ENCODE data around the gene ERBB2. TPM values are rescaled to one million over a fixed set of nuclear protein-coding genes. Genes with fewer than 3 reads are reported as not detected.

ERBB2 gene
- total and polyA plus RNA-seq, 2 of the 4 experiments (the other 2 are of a cell fraction): 28.7 to 33.3 TPM

DNA sequence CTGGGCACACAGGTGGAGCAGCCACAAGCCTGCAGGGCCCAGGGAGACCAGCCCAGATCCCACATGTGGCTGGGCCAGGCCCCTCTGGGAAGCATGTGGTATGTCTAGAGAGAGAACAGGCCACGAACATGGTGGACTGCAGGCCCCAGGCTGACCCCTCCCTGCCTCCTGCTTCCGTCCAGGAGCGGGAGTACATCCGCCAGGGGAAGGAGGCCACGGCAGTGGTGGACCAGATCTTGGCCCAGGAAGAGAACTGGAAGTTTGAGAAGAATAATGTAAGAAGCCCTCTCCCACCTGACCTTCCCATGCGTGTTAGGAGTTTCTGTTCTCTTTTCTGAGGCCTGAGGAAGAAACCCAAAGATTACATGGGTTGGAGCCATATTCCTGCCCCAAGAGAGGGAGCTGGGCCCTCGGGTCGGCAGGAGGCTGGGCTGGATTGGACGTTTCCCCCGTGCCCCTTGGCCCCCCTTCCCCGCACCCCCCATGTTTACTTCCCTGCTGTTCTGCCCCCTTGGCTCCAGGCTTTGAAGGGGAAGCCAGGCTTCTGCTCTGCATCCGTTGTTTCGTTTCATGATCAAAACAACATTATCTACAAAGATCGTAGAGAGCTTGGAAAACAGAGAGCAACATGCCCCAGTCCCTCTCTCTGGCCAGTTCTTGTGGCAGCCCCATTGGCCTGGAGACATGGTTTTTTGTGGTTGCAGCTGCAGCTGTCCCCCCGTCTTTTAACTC is 40.4 kb upstream of the ERBB2 start:
- Histone ChIP-seq H3K4me2 (ENCODE audit: low read depth, low read length) (no peak overlapping the region), H3K4me1 (ENCODE audit: control insufficient read depth, insufficient read depth, low read length) (peaks cover 4% of the 10 kb centered on the region; the same call in 1 of the 2 replicates), H3K27ac (ENCODE audit: insufficient read depth, low read length) (no peak overlapping the region), H3K27me3 (ENCODE audit: control insufficient read depth, insufficient read depth, low read length) (no peaks in the 10 kb centered on the region), H3K56ac (ENCODE audit: extremely low read depth, insufficient read depth, low read length) (no peak overlapping the region), H4K5ac (ENCODE audit: low read depth, low read length) (no peak overlapping the region), H3K79me1 (ENCODE audit: low read depth in 1 of 2, low read length in 2 of 2) (peaks cover 4 to 6% of the 10 kb centered on the region in 2 experiments; a peak in 2 of 4 replicates), H3K4me3 (ENCODE audit: insufficient read depth, low read depth, low read length) (no peak overlapping the region), H3K36me3 (ENCODE audit: control insufficient read depth, insufficient read depth, low read length) (peaks cover 40% of the 10 kb centered on the region), H2AK5ac (ENCODE audit: low read depth, low read length) (no peak overlapping the region), H3K23ac (ENCODE audit: low read depth, low read length) (no peak overlapping the region), H4K20me1 (ENCODE audit: insufficient read depth, low read length) (peaks cover 5% of the 10 kb centered on the region), H4K91ac (ENCODE audit: insufficient read depth, low read depth, low read length) (no peak overlapping the region), H3K4ac (ENCODE audit: low read depth, low read length) (no peak overlapping the region), H2BK20ac (ENCODE audit: low read depth, low read length) (no peak overlapping the region), H2BK5ac (ENCODE audit: low read depth, low read length, poor library complexity, severe bottlenecking) (no peak overlapping the region), H2BK120ac (ENCODE audit: low read depth, low read length) (no peak overlapping the region), H2AFZ (replicated peaks; ENCODE audit: low read length, poor library complexity) (no peak overlapping the region), H3K9me1 (ENCODE audit: insufficient read depth, low read length) (no peaks in the 10 kb centered on the region), H2BK15ac (ENCODE audit: low read depth, low read length) (no peak overlapping the region), H3K9me3 (ENCODE audit: control insufficient read depth, insufficient read depth, low read length) (no peaks in the 10 kb centered on the region), H4K8ac (ENCODE audit: low read depth in 2 of 2, low read length in 2 of 2) (no peak overlapping the region), H3K9ac (ENCODE audit: low read depth, low read length) (no peak overlapping the region), H3K14ac (replicated peaks; ENCODE audit: low read depth, low read length) (no peak overlapping the region), H3K18ac (ENCODE audit: low read depth, low read length) (no peak overlapping the region), H2AK9ac (replicated peaks; ENCODE audit: low read depth, low read length, poor library complexity) (no peak overlapping the region)
- DNase-seq: no peak
- BruUV-seq (replicated peaks): no TSS peak
- dilution Hi-C loops (cut with HindIII; ENCODE audit: low sequenced_read_pairs, unreplicated experiment) (no loop called here), intact Hi-C loops (cut with micrococcal nuclease) (no loop called here), in situ Hi-C loops (cut with MboI; ENCODE audit: low sequenced_read_pairs) (no loop called here)
- TF ChIP-seq RAD21 (IDR thresholded peaks at IDR 0.05; ENCODE audit: low read length): no peak
- no peak for TF ChIP-seq CHD1 (IDR thresholded peaks at IDR 0.05; ENCODE audit: low read depth, low read length)
- no peak for TF ChIP-seq FOS (IDR thresholded peaks at IDR 0.05; ENCODE audit: low read depth, low read length)
- TF ChIP-seq, protein P1, sequence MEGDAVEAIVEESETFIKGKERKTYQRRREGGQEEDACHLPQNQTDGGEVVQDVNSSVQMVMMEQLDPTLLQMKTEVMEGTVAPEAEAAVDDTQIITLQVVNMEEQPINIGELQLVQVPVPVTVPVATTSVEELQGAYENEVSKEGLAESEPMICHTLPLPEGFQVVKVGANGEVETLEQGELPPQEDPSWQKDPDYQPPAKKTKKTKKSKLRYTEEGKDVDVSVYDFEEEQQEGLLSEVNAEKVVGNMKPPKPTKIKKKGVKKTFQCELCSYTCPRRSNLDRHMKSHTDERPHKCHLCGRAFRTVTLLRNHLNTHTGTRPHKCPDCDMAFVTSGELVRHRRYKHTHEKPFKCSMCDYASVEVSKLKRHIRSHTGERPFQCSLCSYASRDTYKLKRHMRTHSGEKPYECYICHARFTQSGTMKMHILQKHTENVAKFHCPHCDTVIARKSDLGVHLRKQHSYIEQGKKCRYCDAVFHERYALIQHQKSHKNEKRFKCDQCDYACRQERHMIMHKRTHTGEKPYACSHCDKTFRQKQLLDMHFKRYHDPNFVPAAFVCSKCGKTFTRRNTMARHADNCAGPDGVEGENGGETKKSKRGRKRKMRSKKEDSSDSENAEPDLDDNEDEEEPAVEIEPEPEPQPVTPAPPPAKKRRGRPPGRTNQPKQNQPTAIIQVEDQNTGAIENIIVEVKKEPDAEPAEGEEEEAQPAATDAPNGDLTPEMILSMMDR (conservative IDR thresholded peaks at IDR 0.05; ENCODE audit: low read depth, low read length): no peak
- TF ChIP-seq MAFK (IDR thresholded peaks at IDR 0.05; ENCODE audit: low read depth, low read length): no peak
- TF ChIP-seq CEBPB (IDR thresholded peaks at IDR 0.05; ENCODE audit: low read depth, low read length): no peak
- TF ChIP-seq SMC3 (IDR thresholded peaks at IDR 0.05; ENCODE audit: low read depth, low read length): no peak
- no peak for TF ChIP-seq BHLHE40 (IDR thresholded peaks at IDR 0.05; ENCODE audit: low read depth, low read length)
- TF ChIP-seq MAZ (IDR thresholded peaks at IDR 0.05; ENCODE audit: borderline replicate concordance, low read depth, low read length): no peak
- no peak for TF ChIP-seq RCOR1 (IDR thresholded peaks at IDR 0.05; ENCODE audit: insufficient replicate concordance, low read length)
- TF ChIP-seq POLR2A (IDR thresholded peaks at IDR 0.05; ENCODE audit: low read depth, low read length): no peak
- no peak for TF ChIP-seq MXI1 (IDR thresholded peaks at IDR 0.05; ENCODE audit: borderline replicate concordance, low read depth, low read length)
- TF ChIP-seq, protein P2, sequence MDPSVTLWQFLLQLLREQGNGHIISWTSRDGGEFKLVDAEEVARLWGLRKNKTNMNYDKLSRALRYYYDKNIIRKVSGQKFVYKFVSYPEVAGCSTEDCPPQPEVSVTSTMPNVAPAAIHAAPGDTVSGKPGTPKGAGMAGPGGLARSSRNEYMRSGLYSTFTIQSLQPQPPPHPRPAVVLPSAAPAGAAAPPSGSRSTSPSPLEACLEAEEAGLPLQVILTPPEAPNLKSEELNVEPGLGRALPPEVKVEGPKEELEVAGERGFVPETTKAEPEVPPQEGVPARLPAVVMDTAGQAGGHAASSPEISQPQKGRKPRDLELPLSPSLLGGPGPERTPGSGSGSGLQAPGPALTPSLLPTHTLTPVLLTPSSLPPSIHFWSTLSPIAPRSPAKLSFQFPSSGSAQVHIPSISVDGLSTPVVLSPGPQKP (IDR thresholded peaks at IDR 0.05; ENCODE audit: borderline replicate concordance, low read depth, low read length): no peak
- TF ChIP-seq NFE2L2 (IDR thresholded peaks at IDR 0.05; ENCODE audit: low read depth, low read length): no peak
- CTCF ChIA-PET: no interaction called here
- no peak for ATAC-seq (ENCODE audit: low read depth)
- POLR2A ChIA-PET (ENCODE audit: unreplicated experiment): no interaction called here
- 50% methylated on average over 3 of the region's 15 CpGs; no CpG with 5 or more reads in 1 of the 2 experiments for WGBS, 2 experiments (ENCODE audit: extremely low coverage in 2 of 2, insufficient read length in 1 of 2)

Measured in IMR-90 (cell line).